Type B pancreatic cell (in vitro differentiated cells): ENCODE measurements around the gene RSPO4. TPM values are rescaled to one million over a fixed set of nuclear protein-coding genes. Genes with fewer than 3 reads are reported as not detected.
A peak's percentile ranks its signal among the peaks of the same experiment; 100 is the strongest.

Source experiments
- DNase-seq: peaks from one replicate; pipeline ENCODE4 v3.0.0; 2021; ENCODE audit warnings: mixed read lengths; ENCODE audit not compliant: unreplicated experiment; ENCODE audit errors: extremely low spot score
- H3K27ac Mint-ChIP-seq: 2 replicates; pipeline ENCODE4 v1.8.0; 2021; ENCODE audit warnings: mild to moderate bottlenecking, mixed read lengths
- H3K27me3 Mint-ChIP-seq: 2 replicates; pipeline ENCODE4 v1.8.0; 2021; ENCODE audit warnings: mixed read lengths
- H3K36me3 Mint-ChIP-seq: 2 replicates; pipeline ENCODE4 v1.8.0; 2021; ENCODE audit warnings: mixed read lengths
- H3K4me1 Mint-ChIP-seq: one replicate; pipeline ENCODE4 v1.8.0; 2021; ENCODE audit warnings: mixed read lengths; ENCODE audit not compliant: unreplicated experiment
- H3K4me3 Mint-ChIP-seq: 2 replicates; pipeline ENCODE4 v1.8.0; 2021; ENCODE audit warnings: mild to moderate bottlenecking, mixed read lengths
- H3K9me3 Mint-ChIP-seq: 2 replicates; pipeline ENCODE4 v1.8.0; 2021; ENCODE audit warnings: mixed read lengths
- total RNA-seq: library from RNA; stranded (reverse); gene quantifications from 2 replicates; pipeline ENCODE4 v1.2.1, GENCODE V29; 2021; ENCODE audit warnings: low replicate concordance
- TF ChIP-seq, protein P1 (sequence below): fragments of 200-600 bp; sonication (generic); conservative IDR thresholded peaks from 2 replicates; pipeline ENCODE4 v1.5.0; 2021; ENCODE audit warnings: antibody characterized with exemption, mild to moderate bottlenecking

RSPO4 gene
- total RNA-seq, 1 donor from 2014 or later = 2.4 TPM

DNA sequence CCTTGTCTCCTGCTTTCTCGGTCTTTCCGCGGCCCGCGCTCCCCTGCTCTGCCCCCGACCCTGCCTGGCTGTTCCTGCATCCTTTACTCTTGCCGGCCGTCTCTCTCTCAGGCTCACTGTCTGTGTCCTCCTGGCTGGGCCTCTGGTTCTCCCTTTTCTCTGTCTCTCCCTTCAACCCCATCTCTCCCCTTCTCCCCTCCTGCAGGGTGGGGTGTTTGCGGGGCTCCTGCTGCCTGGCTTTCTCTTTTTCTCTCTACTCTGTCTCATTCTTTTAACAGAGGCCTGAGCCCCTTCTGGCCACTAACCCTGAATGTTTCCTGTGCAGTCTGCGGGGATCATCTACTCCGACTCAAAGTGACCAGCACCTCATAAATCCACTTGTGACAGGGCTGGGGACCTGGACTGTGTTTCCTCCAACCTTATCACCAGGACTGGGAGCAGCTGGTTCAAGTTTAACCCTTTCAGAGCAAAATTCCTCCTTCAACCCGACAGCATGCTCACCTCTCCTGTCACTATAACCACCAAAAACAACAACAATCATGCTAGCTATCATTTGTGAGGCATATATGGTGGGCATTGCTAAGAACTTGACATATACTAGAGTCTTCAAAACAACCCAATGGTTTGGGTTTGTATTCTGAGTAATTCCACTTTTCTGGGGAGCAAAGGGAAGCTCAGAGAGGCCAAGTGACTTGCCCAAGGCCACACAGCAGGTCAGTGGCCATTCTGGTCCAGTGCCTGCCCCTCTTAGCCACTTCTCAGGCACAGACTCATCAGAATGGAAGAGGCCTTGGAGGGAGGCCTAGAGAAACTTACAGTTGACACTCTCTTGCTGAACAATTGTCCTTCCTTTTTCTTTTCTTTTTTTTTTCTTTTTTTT lies 811 bp upstream of the RSPO4 start:
- Mint-ChIP-seq H3K27me3 (peaks cover 64% of the 10 kb centered on the region), H3K27ac (peak overlapping the region; percentile 58), H3K4me3 (peak overlapping the region; percentile 91), H3K4me1 (peaks cover 7% of the 10 kb centered on the region), H3K9me3 (no peaks in the 10 kb centered on the region), H3K36me3 (no peaks in the 10 kb centered on the region)
- DNase-seq = no peak
- TF ChIP-seq, protein P1, sequence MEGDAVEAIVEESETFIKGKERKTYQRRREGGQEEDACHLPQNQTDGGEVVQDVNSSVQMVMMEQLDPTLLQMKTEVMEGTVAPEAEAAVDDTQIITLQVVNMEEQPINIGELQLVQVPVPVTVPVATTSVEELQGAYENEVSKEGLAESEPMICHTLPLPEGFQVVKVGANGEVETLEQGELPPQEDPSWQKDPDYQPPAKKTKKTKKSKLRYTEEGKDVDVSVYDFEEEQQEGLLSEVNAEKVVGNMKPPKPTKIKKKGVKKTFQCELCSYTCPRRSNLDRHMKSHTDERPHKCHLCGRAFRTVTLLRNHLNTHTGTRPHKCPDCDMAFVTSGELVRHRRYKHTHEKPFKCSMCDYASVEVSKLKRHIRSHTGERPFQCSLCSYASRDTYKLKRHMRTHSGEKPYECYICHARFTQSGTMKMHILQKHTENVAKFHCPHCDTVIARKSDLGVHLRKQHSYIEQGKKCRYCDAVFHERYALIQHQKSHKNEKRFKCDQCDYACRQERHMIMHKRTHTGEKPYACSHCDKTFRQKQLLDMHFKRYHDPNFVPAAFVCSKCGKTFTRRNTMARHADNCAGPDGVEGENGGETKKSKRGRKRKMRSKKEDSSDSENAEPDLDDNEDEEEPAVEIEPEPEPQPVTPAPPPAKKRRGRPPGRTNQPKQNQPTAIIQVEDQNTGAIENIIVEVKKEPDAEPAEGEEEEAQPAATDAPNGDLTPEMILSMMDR = no peak

DNA sequence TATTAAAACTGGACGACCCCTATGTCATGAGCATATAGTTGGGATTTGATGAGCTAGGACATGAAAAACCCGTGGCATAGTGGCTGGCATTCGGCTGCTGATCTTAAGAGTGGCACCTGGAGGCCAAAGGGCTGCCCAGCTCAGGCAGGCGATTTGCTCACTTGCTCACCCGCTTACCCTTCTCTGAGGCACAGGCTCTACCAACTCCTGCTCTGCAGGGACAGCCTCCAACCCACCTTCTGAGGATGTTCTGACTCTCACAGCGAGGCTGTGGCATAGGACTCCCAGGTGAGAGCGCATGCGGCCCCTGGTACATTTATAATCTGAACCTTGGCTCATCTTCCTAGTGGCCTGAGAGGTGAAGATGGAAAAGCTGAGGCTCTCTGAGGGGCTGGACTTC lies 995 bp downstream of the RSPO4 start:
- Mint-ChIP-seq H3K9me3 (no peaks in the 10 kb centered on the region), H3K27me3 (peaks cover 67% of the 10 kb centered on the region)

DNA sequence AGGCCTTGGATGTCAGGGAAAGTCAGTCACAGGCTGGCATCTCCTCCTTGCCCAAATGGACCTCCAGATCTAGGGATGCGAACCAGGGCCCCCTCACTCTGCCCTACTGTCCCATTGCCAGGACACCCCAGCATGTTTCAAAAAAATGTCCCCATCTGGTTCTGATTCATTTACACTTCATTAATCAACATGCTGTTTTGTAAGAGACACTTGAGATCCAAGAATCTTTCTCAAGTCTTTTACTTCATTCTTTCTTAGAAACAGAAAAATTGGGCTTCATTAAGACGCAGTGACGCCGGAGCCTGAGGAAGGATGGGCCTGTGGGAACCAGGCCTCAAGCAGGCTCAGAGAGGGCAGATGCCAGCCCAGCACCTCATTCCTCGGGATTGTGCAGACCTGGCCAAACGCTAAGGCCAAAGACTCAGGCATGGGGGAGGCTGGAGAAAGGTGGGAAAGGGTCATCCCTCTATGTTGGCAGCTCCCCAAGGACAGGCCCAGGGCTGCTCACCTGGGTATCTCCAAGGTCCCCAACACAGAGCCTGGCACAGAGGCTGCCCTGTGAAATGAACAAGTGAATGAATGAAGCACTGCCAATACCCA lies 3.8 kb downstream of the RSPO4 start:
- Mint-ChIP-seq H3K36me3 (no peaks in the 10 kb centered on the region), H3K4me3 (no peak overlapping the region), H3K9me3 (no peaks in the 10 kb centered on the region), H3K27me3 (peaks cover 50% of the 10 kb centered on the region), H3K27ac (no peak overlapping the region), H3K4me1 (peaks cover 7% of the 10 kb centered on the region)
- no peak for DNase-seq
- TF ChIP-seq, protein P1 = no peak

More for the DNA sequence above, 995 bp downstream of the RSPO4 start:
- H3K4me3 Mint-ChIP-seq = peak overlapping the region; percentile 20
- H3K36me3 Mint-ChIP-seq = no peaks in the 10 kb centered on the region
- no peak for DNase-seq
- TF ChIP-seq, protein P1 = no peak
- no peak overlapping the region for H3K27ac Mint-ChIP-seq
- H3K4me1 Mint-ChIP-seq = peaks cover 7% of the 10 kb centered on the region

DNA sequence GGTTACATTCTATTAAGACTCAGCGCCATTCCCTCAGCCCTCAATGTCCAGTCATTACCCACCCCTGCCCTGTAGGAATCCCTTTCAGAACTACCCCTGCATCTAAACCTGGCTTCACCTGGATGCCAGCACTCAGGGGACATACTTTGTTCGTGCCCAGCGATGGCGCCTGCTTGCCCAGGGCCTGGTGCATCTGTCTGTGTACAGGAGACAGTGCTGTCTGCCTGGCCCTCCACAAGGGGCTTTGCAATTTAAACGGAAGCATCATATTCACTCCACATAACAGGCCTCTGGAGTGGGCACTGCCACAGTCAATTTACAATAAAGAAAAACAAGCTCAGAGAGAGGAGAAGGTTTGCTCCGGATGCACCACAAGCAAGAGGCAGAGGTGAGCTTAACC lies 4.6 kb downstream of the RSPO4 start:
- Mint-ChIP-seq H3K9me3 (no peaks in the 10 kb centered on the region), H3K27me3 (peaks cover 45% of the 10 kb centered on the region), H3K4me3 (no peak overlapping the region), H3K4me1 (peaks cover under 1% of the 10 kb centered on the region), H3K27ac (no peak overlapping the region), H3K36me3 (no peaks in the 10 kb centered on the region)
- TF ChIP-seq, protein P1 = no peak
- DNase-seq = no peak

DNA sequence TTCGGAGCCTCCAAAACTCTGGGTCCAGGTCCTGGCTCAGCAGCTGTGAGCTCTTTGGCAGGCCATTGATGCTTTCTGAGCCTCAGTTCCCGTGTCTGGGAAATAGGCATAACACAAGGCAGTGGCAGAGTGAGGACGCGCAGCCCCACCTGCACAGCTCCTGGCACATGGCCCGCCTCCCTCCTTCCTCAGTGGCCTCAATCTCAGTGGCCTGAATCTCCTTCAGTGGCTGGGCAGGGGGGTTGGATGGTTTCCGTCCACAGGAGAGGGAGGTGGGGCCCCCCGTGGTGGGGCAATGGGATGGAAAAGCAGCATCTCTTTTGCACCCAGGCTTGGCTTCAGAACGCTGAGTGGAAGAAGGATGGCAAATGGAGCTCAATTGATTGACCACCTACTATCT lies 5.1 kb downstream of the RSPO4 start:
- peaks cover 44% of the 10 kb centered on the region for H3K27me3 Mint-ChIP-seq
- DNase-seq = no peak
- no peaks in the 10 kb centered on the region for H3K36me3 Mint-ChIP-seq
- H3K9me3 Mint-ChIP-seq = no peaks in the 10 kb centered on the region
- H3K27ac Mint-ChIP-seq = no peak overlapping the region
- H3K4me3 Mint-ChIP-seq = no peak overlapping the region
- TF ChIP-seq, protein P1 = no peak
- no peaks in the 10 kb centered on the region for H3K4me1 Mint-ChIP-seq
